GM20000 (cell line): Measurements from ENCODE around the gene MAPKBP1.

Experiments used
- DNase-seq: peaks from one replicate; pipeline ENCODE4 v3.0.0; 2012; ENCODE audit warnings: low spot score
- TF ChIP-seq, protein P1 (sequence below): IDR thresholded peaks from 2 replicates; pipeline ENCODE4 v1.5.1; 2012; ENCODE audit warnings: mild to moderate bottlenecking, control low read depth; ENCODE audit errors: extremely low read depth, missing control alignments

MAPKBP1 gene

DNA sequence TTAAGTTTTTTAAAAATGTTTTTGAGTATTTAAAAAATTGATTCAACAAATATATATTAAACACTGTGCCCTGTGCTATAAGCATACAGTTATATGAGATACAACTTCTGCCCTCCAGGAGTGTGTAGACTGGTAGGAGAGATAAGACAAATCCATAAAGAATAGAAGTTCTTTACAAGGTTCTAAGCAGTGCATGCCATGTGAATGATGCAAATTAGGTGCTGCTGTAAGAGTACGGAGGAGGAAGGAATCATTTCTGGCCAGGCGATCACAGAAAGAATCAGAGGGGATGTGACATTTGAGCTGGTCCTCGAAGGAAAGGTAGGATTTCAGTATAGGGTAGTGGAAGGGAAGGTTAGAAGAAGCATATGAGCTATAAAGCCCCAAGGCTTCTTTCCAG is 14.0 kb downstream of the MAPKBP1 start:
- TF ChIP-seq, protein P1, sequence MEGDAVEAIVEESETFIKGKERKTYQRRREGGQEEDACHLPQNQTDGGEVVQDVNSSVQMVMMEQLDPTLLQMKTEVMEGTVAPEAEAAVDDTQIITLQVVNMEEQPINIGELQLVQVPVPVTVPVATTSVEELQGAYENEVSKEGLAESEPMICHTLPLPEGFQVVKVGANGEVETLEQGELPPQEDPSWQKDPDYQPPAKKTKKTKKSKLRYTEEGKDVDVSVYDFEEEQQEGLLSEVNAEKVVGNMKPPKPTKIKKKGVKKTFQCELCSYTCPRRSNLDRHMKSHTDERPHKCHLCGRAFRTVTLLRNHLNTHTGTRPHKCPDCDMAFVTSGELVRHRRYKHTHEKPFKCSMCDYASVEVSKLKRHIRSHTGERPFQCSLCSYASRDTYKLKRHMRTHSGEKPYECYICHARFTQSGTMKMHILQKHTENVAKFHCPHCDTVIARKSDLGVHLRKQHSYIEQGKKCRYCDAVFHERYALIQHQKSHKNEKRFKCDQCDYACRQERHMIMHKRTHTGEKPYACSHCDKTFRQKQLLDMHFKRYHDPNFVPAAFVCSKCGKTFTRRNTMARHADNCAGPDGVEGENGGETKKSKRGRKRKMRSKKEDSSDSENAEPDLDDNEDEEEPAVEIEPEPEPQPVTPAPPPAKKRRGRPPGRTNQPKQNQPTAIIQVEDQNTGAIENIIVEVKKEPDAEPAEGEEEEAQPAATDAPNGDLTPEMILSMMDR: no peak
- DNase-seq: no peak

DNA sequence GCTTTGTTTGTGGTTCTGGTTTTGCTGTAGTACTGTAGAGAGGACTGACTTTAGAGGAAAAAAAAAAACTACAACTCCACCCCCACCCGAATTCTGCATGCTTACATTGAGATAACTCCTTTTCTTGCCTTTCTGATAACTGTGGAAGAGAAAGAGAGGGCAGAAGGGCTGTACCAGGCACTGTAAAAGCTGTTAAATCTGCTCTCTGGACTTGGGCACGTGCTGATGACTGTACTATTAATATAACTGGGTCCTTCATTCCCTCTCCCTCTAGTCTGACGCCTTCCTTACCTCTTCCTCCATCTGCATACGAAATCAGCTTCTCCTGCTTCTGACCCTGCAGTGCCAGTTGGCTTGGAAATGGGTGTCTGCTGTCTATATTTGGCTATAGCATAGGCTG is 15.0 kb downstream of the MAPKBP1 start:
- TF ChIP-seq, protein P1: no peak

DNA sequence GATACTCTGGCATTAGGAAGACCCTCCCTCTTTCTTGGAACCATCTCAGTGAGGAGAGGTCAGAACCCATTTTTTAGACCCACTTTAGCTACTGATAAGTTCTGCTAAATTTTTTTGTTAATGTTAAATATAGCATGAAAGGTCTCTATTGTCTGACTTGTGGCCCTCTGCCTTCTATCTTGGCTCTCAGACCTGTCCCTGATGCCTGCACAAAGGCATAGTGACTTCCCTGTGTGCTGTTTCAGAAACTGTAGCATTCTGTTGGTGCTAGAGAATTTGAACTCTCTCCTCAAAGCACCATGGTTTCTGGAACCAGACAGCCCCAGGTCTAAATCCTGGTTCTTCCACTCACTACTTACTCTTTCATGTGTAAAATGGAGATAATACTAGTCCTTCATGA is 15.4 kb downstream of the MAPKBP1 start:
- TF ChIP-seq, protein P1: no peak

More for the DNA sequence above, 15.0 kb downstream of the MAPKBP1 start:
- DNase-seq: no peak

DNA sequence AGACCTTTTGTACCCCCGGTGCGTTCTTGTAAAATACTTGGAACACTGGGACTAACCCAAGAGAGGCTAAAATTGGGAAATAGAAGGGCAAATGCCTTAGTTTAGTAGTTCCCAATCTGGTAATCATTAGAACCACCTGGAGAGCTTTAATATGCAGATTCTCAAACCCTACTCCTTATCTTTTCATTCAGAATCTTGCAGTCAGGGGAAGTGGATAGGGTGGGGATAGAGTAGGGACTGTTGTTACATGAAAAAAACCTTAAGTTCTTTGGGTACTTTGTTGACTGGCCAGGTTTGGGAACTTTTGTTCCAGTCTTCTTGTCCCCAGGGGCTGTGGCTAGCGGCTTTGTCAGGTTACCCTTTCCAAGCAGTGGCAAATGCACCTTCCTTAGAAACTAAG is 15.9 kb downstream of the MAPKBP1 start:
- TF ChIP-seq, protein P1: no peak
- no peak for DNase-seq

More for the DNA sequence above, 15.4 kb downstream of the MAPKBP1 start:
- no peak for DNase-seq

DNA sequence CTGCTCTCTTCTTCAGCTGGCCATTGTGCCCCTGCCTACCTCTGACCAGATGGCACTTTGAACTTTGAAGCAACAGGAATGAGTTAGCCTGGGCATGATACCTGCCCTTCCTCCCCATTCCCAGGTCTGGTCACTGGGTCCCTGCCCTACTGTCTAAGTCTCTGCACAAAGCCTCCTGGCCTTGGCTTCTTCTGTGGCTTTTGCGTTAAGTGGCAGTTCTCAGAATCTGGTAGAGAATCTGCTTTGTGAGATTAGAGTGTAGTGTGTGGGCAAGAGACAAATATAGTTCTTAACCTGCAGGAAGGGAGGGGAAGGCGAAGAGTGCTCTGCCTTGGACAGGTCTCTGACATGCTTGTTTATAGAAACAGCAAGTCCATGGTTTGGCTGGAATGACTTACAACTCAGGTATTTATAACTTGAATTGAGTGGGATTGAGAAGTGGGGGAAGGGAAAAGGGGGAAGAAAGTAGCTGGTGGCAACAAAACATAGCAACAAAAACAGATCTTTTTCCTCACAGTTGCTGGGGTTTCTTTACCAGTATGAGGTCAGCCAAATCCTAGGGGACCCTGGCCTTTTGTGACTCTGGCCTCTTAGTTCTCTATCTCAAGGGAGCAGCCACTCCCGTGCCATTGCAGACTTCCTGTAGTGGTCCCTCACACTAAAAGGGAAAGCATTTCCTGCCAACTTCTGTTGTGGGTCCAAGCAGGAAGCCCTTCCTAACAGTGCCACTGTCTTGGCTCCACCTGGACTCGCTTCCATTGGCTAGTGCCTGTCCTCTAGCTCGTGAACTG is 16.7 kb downstream of the MAPKBP1 start:
- TF ChIP-seq, protein P1: no peak
- DNase-seq: no peak

DNA sequence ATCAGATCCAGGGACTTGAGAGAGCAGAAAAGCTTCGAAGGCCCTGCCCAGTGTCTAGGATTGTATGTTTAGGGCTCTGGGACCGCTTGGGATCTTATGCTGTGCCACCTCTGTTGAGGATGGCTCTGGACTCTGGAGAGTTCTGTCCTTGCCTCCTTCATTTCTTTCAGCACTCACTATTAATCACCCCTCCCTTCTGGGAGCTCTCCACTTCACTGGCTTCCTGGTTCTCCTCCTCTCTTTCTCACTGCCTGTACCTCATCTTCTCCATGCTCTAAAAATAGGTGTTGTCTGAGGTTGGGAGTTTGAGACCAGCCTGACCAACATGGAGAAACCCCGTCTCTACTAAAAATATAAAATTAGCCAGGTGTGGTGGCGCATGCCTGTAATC is 17.3 kb downstream of the MAPKBP1 start:
- TF ChIP-seq, protein P1: no peak
- DNase-seq: no peak

DNA sequence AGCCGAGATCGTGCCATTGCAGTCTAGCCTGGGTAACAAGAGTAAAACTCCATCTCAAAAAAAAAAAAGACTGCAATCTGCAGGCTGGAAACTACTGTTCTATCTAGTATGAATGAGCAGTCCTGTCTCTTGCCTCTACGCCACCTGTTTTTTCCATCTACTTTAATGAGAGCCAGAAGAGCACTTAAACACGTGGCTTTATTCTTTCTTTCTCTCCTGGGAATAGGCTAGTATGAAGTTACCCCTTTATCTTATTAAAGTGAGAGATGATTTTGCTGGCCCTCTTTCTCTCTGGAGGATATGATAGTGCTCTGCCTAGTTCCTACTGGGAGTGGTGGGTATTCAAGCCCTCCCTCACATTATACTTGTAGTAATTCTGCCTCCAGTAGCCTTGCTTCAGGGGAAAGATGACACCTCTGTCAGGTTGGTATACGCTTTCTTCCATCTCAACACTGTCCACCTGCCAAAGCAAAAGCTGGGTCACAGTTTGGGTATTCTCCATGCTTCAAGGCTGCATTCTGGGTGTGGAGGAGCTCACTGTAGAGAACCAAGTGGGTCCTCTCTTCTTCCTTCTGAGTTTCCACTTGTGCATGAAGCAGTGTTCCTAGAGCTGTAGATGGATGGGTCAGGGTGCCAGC is 17.8 kb downstream of the MAPKBP1 start:
- DNase-seq: no peak
- TF ChIP-seq, protein P1: no peak
